ENCODE data around the gene GPR162. TPM values are rescaled to one million over a fixed set of nuclear protein-coding genes. Genes with fewer than 3 reads are reported as not detected.

The GPR162 gene
- total and polyA plus RNA-seq, 2 of the 4 experiments (the other 2 are of a cell fraction) = 2.9 to 6.0 TPM

DNA sequence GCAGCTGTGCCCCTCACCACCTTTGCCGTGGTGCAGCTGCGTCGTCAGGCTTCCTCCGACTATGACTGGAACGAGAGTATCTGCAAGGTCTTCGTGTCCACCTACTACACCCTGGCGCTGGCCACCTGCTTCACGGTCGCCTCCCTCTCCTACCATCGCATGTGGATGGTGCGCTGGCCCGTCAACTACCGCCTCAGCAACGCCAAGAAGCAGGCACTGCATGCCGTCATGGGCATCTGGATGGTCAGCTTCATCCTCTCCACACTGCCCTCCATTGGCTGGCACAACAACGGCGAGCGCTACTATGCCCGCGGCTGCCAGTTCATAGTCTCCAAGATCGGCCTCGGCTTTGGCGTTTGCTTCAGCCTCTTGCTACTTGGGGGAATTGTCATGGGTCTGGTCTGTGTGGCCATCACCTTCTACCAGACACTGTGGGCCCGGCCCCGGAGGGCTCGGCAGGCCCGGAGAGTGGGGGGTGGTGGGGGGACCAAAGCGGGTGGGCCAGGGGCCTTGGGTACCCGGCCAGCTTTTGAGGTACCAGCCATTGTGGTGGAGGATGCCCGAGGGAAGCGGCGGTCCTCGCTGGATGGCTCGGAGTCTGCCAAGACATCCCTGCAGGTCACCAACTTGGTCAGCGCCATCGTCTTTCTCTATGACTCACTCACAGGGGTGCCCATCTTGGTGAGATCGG is 2.6 kb downstream of the GPR162 start:
- ATAC-seq (ENCODE audit: low read depth) = no peak
- intact Hi-C loops (cut with micrococcal nuclease) = loop anchor here (2.0 kb wide), 1 partner anchor 207 kb away; no protein-coding TSS in a partner anchor
- H4K5ac ChIP-seq (ENCODE audit: low read depth, low read length) = no peak overlapping the region
- peak overlapping the region; percentile 18; the same call in 1 of the 2 replicates for H2AK5ac ChIP-seq (ENCODE audit: low read depth, low read length)
- H2AFZ ChIP-seq (replicated peaks; ENCODE audit: low read length, poor library complexity) = peak overlapping the region; percentile 38
- no peaks in the 10 kb centered on the region for H4K20me1 ChIP-seq (ENCODE audit: insufficient read depth, low read length)
- no peak overlapping the region for H3K4ac ChIP-seq (ENCODE audit: low read depth, low read length)
- no peak overlapping the region for H3K14ac ChIP-seq (replicated peaks; ENCODE audit: low read depth, low read length)
- no peak overlapping the region for H3K56ac ChIP-seq (ENCODE audit: extremely low read depth, insufficient read depth, low read length)
- H4K8ac ChIP-seq (ENCODE audit: low read depth in 2 of 2, low read length in 2 of 2) = no peak overlapping the region
- no peak for DNase-seq
- H3K23ac ChIP-seq (ENCODE audit: low read depth, low read length) = no peak overlapping the region
- H2AK9ac ChIP-seq (replicated peaks; ENCODE audit: low read depth, low read length, poor library complexity) = no peak overlapping the region
- ChIA-PET POLR2A (ENCODE audit: unreplicated experiment) (no interaction called here), CTCF (interaction anchor here (1.0 kb wide), 1 partner anchor 58 kb away, joined by 4 read pairs; the partner anchor contains the start of gene PTMS)
- no peaks in the 10 kb centered on the region for H3K9me3 ChIP-seq (ENCODE audit: control insufficient read depth, insufficient read depth, low read length)
- no peaks in the 10 kb centered on the region for H3K36me3 ChIP-seq (ENCODE audit: control insufficient read depth, insufficient read depth, low read length)
- H3K27ac ChIP-seq (ENCODE audit: insufficient read depth, low read length) = no peak overlapping the region
- H3K4me2 ChIP-seq (ENCODE audit: low read depth, low read length) = no peak overlapping the region
- in situ Hi-C loops (cut with MboI; ENCODE audit: low sequenced_read_pairs) = loop anchor here (10.0 kb wide), 1 partner anchor 209 kb away; no protein-coding TSS in a partner anchor
- 94% methylated on average over 23 of the region's 37 CpGs; no CpG with 5 or more reads in 1 of the 2 experiments for WGBS, 2 experiments (ENCODE audit: extremely low coverage in 2 of 2, insufficient read length in 1 of 2)
- H3K9me1 ChIP-seq (ENCODE audit: insufficient read depth, low read length) = peaks cover 2% of the 10 kb centered on the region; the same call in 1 of the 2 replicates
- H3K27me3 ChIP-seq (ENCODE audit: control insufficient read depth, insufficient read depth, low read length) = peaks cover 2% of the 10 kb centered on the region; the same call in 1 of the 2 replicates
- BruUV-seq (replicated peaks) = no TSS peak
- H2BK20ac ChIP-seq (ENCODE audit: low read depth, low read length) = no peak overlapping the region
- no peak overlapping the region for H3K4me3 ChIP-seq (ENCODE audit: insufficient read depth, low read depth, low read length)
- H2BK15ac ChIP-seq (ENCODE audit: low read depth, low read length) = no peak overlapping the region
- no peak overlapping the region for H2BK5ac ChIP-seq (ENCODE audit: low read depth, low read length, poor library complexity, severe bottlenecking)
- no peak overlapping the region for H4K91ac ChIP-seq (ENCODE audit: insufficient read depth, low read depth, low read length)
- H2BK120ac ChIP-seq (ENCODE audit: low read depth, low read length) = no peak overlapping the region
- dilution Hi-C loops (cut with HindIII; ENCODE audit: low sequenced_read_pairs, unreplicated experiment) = no loop called here
- no peak overlapping the region for H3K9ac ChIP-seq (ENCODE audit: low read depth, low read length)
- peaks cover 18% of the 10 kb centered on the region for H3K4me1 ChIP-seq (ENCODE audit: control insufficient read depth, insufficient read depth, low read length)
- H3K79me1 ChIP-seq (ENCODE audit: low read depth in 1 of 2, low read length in 2 of 2) = peaks cover 2 to 39% of the 10 kb centered on the region in 2 experiments; a peak in 3 of 4 replicates
- no peak overlapping the region for H3K18ac ChIP-seq (ENCODE audit: low read depth, low read length)
- no peak for TF ChIP-seq CEBPB (IDR thresholded peaks at IDR 0.05; ENCODE audit: low read depth, low read length)
- no peak for TF ChIP-seq CTCF (conservative IDR thresholded peaks at IDR 0.05; ENCODE audit: low read depth, low read length)
- TF ChIP-seq, protein P1, sequence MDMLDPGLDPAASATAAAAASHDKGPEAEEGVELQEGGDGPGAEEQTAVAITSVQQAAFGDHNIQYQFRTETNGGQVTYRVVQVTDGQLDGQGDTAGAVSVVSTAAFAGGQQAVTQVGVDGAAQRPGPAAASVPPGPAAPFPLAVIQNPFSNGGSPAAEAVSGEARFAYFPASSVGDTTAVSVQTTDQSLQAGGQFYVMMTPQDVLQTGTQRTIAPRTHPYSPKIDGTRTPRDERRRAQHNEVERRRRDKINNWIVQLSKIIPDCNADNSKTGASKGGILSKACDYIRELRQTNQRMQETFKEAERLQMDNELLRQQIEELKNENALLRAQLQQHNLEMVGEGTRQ (IDR thresholded peaks at IDR 0.05; ENCODE audit: low read depth, low read length) = no peak
- no peak for TF ChIP-seq RAD21 (IDR thresholded peaks at IDR 0.05; ENCODE audit: low read length)
- no peak for TF ChIP-seq MAFK (IDR thresholded peaks at IDR 0.05; ENCODE audit: low read depth, low read length)
- TF ChIP-seq, protein P2, sequence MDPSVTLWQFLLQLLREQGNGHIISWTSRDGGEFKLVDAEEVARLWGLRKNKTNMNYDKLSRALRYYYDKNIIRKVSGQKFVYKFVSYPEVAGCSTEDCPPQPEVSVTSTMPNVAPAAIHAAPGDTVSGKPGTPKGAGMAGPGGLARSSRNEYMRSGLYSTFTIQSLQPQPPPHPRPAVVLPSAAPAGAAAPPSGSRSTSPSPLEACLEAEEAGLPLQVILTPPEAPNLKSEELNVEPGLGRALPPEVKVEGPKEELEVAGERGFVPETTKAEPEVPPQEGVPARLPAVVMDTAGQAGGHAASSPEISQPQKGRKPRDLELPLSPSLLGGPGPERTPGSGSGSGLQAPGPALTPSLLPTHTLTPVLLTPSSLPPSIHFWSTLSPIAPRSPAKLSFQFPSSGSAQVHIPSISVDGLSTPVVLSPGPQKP (IDR thresholded peaks at IDR 0.05; ENCODE audit: borderline replicate concordance, low read depth, low read length) = no peak
- no peak for TF ChIP-seq SMC3 (IDR thresholded peaks at IDR 0.05; ENCODE audit: low read depth, low read length)
- TF ChIP-seq RCOR1 (IDR thresholded peaks at IDR 0.05; ENCODE audit: insufficient replicate concordance, low read length) = no peak
- TF ChIP-seq NFE2L2 (IDR thresholded peaks at IDR 0.05; ENCODE audit: low read depth, low read length) = no peak
- no peak for TF ChIP-seq MAZ (IDR thresholded peaks at IDR 0.05; ENCODE audit: borderline replicate concordance, low read depth, low read length)
- TF ChIP-seq MXI1 (IDR thresholded peaks at IDR 0.05; ENCODE audit: borderline replicate concordance, low read depth, low read length) = no peak
- TF ChIP-seq POLR2A (IDR thresholded peaks at IDR 0.05; ENCODE audit: low read depth, low read length) = no peak
- no peak for TF ChIP-seq BHLHE40 (IDR thresholded peaks at IDR 0.05; ENCODE audit: low read depth, low read length)
- no peak for TF ChIP-seq RFX5 (IDR thresholded peaks at IDR 0.05; ENCODE audit: low read depth, low read length)
- no peak for TF ChIP-seq FOS (IDR thresholded peaks at IDR 0.05; ENCODE audit: low read depth, low read length)

Measured in IMR-90 (cell line).